GM18519 (cell line): ENCODE data around the gene RSPH3.
"Not testable (repeated sequence)": the region's sequence is repeated elsewhere in the genome, so short reads cannot be mapped to it uniquely, and the experiment has no call there.

ENCODE experiments used
- ATAC-seq: cut with Tn5 transposase; IDR thresholded peaks from one replicate; pipeline ENCODE4 v1.9.1; 2021; ENCODE audit warnings: mild to moderate bottlenecking, moderate library complexity; ENCODE audit not compliant: unreplicated experiment, low FRiP score

The RSPH3 gene

DNA sequence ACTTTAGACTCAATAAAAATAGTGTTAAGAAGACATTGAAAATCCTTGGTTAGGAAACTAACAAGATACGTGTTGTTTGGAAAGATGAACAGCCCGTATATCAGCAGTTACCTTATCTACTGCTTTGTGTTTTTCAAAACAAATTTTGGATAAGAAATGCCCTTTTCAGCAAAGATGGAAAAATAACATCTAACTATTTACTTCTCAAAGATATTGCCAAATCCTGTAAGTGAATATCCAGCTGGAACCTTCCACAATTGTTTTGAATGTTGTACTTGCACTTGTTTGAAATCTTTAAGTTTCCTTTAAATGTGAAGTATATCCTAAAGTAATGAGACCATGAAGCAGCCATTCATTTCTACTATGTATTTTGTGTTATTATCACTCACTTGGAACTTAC, 30.2 kb upstream of the RSPH3 start:
- no peak for ATAC-seq

DNA sequence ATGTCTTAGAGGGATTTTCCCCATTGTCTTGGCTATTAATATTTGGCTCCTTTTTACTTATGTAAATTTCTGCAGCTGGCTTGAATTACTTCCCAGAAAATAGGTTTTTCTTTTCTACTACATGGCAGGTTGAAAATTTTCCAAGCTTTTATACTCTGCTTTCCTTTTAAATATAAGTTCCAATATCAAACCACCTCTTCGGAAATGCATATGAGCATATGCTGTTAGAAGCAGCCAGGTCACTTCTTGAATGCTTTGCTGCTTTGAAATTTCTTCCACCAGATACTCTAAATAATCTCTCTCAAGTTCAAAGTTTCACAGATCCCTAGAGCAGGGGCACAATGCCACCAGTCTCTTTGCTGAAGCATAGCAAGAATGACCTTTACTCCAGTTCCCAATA, 25.2 kb upstream of the RSPH3 start:
- not testable (repeated sequence) for ATAC-seq

DNA sequence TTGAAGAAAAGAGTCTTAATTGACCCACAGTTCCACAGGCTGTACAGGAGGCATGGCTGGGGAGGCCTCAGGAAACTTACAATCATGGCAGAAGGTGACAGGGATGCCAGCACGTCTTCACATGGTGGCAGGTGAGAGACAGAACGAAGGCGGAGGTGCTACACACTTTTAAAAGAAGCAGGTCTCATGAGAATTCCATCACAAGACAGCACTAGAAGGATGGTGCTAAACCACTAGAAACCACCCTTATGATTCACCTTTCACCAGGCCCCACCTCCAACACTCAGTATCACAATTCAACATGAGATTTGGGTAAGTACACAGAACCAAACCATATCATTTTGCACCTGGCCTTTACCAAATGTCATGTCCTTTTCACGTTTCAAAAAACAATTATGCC, 23.9 kb upstream of the RSPH3 start:
- ATAC-seq: no peak

DNA sequence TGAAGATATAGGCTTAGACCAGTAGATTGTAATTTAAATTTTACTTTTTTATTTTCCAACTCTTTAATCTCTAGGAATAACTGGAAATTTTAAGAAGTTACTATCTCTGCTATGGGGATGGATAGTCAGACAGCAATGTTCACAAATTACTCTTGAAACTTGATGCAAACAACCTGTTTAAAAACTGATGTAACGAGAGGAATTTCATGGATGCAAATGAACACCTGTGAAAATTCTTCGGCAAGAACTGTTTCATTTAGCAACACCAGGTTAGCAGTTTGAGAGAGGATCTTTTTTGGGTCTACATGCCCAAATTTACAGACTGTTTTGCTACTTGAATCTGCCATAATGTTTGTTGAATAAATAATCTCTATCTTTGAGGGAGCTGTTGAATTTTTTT, 20.0 kb upstream of the RSPH3 start:
- no peak for ATAC-seq

DNA sequence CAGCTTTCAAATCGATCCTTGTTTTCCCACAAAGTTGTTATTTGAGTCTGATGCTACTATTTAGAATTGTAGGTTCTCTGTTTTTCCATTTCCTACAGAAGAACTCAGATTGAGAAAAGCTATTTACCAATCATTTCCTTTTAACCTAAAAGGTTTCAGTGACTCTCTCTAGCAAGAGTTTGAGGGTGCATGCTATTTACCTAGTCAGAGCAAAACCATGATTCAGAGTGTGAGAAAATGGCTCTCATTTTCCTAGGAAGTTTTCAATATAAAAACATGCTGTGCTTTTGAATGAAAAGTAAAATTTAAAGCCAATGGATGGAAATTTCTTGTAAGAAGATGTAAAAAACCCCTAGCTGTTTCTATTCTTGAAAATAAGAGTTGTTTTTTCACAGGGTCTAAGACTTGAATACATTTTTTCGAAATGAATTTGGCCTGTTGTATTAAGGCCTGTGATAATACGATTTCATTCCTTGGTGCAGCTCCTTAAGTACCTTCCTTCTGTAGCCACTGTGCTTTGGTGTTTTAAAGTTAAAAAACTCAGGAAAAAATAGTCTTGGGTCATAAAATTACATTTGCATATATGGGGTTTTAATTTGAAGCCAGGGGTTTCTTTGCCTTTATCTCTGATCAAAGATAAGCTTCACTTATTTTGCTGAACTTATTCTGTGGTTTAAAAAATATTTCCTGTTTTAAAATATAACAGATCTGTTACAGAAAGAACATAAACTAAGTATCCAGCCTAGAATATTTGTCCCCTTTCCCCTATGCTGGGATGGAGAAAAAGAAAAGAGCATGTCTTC, 18.0 kb upstream of the RSPH3 start:
- ATAC-seq: no peak

DNA sequence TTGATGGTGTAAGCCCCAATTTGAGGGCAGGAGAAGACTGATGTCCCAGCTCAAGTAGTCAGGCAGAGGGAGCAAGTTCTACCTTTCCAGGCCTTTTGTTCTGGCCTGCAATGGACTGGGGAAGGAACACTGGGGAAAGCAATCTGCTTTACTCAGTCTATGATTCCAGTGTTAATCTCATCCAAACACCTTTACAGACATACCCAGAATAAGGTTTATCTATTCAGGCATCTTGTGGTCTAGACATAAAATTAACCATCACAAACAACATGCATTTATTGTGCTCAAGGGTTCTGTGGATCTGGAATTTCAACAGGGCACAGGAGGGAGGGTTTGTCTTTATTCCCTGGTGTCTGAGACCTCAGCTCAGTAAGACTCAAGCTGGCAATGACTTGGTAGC, 14.4 kb upstream of the RSPH3 start:
- ATAC-seq: no peak

DNA sequence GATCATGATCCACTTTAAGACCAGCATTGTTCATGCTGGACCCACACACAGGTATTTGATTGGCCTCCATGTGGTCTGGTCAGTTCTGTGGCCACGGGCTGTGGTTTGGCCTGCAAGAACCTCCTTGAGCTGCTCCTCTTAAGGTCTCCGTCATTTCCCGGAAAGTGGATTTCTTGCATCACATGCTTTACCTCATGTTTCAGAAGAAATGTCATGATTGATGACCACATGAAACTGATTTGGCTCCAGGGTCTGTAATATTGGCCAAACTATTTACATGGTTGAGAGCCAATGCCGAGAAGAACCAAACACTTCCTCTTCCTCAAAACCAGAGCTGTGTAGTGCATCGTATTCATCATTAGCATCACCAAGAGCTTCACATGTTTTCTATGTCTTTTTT, 13.2 kb upstream of the RSPH3 start:
- ATAC-seq: no peak

DNA sequence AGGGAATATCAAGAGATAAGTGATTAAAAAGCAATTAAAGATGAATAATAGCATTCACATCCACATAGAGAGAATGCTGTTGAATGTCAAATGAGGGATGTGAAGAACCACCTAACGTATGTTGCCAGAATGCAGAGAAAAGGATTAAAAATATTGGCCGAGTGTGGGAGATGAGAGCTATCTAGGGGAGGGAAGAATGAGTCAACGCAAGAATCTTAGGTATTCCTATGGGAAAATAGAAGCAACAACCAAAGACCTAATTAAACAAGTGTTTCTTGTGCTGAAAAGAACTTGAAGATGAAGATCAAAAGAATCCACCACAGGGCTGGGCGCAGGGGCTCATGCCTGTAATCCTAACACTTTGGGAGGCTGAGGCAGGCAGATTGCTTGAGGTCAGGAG, 12.2 kb upstream of the RSPH3 start:
- ATAC-seq: no peak

DNA sequence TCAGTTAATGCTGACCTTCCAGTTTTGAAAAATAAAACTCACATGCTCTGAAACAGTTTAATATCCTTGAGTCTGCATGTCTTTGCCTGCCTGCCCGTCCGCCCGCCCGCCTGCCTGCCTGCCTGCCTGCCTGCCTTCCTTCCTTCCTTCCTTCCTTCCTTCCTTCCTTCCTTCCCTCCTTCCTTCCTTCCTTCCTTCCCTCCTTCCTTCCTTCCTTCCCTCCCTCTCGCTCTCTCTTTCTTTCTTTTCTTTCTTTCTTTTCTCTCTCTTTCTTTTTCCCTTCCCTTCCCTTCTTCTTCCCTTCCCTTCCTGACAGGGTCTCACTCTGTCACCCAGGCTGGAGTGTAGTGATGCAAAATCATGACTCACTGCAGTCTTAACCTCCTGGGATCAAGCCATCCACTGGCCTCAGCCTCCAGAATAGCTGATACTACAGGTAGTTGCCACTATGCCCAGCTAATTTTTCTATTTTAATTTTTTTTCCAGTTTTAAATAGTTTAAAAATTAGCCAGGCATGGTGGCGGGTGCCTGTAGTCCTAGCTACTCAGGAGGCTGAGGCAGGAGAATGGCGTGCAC, 10.1 kb upstream of the RSPH3 start:
- ATAC-seq: not testable (repeated sequence)

DNA sequence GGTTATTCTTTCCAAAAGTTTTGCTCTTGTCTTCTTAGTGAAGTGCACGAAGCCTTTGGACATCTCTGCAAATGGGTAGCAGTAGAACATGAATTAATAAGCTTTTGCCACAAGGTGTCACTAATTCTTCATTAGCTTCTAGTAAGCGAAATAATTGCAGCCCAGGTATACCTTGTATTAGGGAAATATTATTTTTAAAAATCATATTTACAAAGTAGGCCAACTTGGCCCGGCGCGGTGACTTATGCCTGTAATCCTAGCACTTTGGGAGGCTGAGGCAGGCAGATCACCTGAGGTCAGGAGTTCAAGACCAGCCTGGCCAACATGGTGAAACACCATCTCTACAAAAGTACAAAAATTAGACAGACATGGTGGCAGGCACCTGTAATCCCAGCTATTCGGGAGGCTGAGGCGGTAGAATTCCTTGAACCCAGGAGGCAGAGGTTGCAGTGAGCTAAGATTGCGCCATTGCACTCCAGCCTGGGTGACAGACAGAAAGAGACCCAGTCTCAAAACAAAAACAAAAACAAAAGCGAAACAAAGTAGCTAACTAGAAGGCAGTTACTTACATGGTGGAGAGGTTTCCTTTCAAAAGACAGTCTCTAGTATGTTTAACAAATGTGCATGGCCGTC, 8.8 kb upstream of the RSPH3 start:
- peak; percentile 66 for ATAC-seq

DNA sequence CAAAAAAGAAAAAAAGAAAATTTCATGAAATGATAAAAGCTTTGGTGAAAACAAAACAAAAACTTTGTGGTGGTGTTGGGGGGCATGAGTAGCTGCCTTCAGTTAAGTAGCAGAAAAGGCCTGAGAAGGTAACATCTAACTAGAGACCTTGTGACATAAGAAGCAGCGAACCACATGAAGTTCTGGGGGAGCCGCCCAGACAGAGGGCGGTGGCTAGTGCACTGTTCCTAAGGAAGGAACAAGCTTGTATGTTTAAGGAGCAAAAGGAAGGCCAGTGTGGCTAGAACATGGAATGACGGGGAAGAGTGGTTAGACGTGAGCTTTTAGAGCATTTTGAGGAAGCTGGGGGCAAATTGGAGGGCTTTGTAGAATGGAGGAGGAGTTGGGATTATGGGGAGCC, 7.5 kb upstream of the RSPH3 start:
- no peak for ATAC-seq

DNA sequence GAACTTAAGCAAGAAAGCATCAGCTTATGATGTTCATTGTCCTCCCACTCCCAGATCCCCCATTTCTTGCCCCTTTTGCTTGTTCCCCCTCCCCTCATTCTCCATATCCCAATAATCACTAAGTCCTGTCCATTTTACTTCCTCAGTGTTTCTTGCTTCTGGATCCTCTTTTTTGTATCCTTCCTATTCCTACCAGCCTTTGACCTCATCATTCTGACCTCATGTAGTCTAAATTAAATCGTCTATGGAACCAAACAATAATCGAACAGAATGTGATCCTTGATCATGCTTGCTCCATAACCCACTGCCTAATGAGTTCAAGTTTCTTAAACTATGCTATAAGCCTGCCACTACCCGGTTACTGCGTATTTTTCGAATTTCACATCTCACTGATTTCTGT, 5.4 kb upstream of the RSPH3 start:
- no peak for ATAC-seq

DNA sequence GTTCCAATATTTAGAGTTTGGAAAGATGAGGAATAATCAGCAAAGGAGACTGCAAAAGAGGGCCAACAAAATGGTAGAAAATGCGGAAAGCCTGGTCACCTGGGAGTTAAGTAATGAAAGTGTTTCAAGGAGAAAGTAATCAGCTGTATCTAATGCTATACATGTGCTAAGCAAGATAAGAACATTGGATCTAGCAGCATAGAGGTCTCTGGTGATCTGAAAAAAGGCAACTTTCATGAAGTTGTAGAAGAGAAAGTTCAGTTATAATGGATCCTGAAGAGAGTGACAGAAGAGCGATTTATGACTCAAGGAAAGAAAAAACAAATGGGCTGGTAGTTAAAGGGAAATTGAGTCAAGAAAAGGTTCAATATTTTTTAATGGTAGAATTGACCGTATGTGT, 4.6 kb upstream of the RSPH3 start:
- ATAC-seq: no peak

DNA sequence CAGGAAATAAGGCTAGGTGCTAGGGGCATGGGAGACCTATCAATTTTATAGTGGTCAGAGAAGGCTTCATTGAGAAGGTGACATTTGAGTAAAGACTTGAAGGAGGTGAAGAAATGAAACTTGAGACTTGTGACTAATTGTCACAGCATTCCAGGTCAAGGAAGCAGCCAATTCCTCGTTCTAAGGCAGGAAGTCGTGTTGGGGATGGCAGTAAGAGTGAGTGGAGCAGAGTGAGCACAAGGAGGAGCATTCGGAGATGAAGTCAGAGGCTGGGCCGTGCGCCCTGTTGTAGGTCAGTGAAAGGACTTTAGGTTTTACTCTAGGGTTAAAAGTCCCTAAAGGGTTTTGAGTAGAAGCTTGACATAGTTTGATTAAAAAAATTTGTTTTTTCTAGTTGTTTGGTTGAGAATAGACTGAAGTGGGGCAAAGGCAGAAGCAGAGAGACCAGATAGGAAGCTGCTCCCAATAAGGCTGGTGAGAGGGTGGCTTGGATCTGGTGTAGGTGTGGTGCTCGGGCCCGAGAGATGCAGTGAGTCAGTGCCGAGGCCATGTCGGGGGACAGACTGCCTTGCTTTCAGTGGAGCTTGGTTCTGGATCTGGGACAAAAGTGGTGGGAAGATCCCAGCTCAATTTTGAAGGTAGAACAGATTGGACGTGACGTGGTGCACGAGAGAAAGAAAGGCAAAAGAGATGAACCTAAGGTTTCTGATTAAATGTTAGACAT, 2.6 kb upstream of the RSPH3 start:
- ATAC-seq: no peak

DNA sequence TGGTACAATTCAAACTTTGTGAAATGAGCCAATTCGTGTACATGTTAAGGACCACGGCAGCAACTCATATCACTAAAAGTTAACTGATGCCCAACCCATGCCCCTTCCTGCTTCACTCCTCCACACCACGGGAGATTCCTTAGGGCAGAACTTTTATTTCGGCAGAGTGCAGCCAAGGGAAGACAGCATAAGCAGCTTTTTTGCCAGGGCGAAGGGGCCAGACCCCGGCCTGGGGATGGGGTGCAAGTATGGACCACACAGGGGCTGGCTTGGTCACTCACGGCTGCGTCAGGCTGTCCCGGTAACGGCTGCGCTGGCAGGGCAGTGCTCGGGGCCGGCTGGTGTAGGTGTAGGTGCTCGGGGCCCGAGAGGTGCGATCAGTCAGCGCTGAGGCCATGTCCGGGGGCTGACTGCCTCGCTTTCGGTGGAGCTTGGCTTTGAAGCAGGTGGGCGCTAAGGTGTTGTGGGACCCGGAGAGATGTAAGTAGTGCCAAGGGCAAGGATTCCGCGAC, 792 bp downstream of the RSPH3 start:
- peak; percentile 16 for ATAC-seq

DNA sequence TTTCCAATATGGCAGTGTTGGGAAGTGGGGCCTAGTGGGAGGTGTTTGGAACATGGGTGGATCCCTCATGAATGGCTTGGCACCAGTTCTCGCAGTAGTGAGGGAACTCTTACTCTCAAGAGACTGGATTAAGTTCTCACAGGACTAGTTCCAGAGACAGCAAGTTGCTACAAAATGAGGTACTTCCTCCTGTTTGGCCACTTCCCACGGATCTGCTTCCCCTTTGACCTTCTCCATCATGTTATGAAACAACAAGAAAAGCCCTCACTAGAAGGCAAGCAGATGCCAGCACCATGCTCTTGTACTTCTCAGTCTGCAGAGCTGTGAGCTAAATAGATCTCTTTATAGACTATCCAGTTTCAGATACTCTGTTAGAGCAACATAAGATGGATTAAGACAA, 3.1 kb downstream of the RSPH3 start:
- ATAC-seq: no peak

DNA sequence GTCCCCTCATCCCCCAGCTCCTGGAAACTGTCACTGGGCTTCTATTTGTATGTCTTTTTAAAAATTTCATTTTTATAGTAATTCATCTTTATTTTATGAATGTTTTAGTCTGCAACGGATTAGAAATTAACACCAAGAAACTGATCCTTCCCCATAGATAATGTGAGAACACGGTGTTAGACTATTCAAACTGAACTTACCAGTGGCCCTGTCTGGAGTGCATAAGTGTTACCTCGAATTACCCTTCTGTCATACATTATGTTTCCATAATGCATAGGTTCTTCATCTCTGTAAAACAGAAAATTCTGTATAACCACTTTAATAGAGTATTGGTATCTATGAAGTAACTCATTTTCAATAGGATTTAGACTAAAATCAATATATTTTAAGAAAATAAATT, 6.4 kb downstream of the RSPH3 start:
- no peak for ATAC-seq

DNA sequence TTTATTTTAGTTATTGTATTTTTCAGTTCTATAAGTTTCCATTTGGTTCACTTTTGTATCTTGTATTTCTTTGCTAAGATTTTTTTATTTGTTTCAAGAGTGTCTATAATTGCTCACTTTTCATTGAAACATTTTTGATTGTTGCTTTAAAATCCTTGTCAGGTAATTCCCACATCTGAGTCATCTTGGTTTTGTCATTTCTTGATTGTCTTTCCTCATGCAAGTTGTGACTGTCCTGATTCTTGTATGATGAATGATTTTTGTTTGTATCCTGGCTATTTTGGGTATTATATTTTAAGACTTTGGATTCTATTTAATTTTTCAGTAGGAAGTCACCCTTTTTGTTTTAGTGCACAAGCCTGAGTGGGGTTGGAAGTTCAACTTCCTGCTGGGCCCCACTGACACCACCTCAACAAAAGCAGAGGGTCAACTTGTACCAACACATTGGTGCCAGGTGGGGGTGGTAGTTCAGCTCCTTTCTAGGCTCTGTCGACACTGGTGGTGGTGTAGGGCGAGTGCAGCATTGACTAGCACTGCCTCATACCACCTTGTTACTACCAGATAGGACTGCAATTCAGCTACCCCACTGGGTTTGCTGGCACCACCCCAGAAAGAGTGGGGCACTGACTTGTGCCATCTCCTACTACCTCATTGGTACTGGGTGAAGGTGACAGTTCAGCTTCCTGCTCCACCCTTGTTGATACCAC, 8.8 kb downstream of the RSPH3 start:
- no peak for ATAC-seq

DNA sequence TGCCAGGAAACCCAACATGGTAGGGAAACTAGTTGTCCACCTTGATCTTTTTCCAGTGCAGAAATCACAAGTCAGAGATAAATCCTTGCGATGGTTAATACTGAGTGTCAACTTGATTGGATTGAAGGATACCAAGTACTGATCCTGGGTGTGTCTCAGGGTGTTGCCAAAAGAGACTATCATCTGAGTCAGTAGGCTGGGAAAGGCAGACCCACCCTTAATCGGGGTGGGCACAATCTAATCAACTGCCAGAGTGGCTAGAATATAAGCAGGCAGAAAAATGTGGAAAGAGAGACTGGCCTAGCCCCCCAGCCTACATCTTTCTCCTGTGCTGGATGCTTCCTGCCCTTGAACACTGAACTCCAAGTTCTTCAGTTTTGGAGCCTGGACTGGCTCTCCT, 10.3 kb downstream of the RSPH3 start:
- ATAC-seq: not testable (repeated sequence)

DNA sequence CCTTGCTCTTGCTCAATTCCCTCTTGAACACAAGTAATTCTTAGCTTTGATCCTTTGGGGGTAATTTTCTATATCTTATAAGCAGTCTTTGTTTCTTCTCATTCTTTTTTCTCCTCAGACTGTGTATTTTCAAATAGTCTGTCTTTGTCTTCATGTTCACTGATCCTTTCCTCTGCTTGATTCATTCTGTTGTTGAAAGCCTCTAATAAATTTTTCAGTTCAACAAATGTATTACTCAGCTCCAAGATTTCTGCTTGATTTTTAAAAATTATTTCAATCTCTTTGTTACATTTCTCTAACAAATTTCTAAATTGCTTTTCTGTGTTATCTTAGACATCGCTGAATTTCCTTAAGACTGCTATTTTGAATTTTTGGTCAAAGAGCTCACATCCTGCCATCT, 11.5 kb downstream of the RSPH3 start:
- ATAC-seq: no peak

DNA sequence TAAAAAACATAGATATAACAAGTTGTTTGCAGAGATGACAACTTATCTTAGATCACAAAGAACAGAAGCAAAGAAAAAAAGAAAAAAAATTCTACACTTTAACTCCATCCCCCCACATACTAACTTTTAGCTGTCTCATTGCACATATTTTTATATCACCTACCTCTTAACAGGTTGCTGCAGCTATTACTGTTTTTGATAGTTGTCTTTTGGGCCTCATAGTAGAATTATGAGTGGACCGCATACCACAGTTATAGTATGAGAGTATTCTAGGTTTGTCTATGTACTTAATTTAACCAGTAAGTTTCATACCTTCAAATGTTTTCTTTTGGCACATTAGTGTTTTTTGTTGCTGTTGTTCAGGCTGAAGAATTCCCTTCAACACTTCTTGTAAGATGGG, 12.3 kb downstream of the RSPH3 start:
- ATAC-seq: no peak
